ENCODE data around the gene ZBED1. TPM values are rescaled to one million over a fixed set of nuclear protein-coding genes. Genes with fewer than 3 reads are reported as not detected.
"Not testable (repeated sequence)": the region's sequence is repeated elsewhere in the genome, so short reads cannot be mapped to it uniquely, and the experiment has no call there.

The ZBED1 gene
- total and polyA plus RNA-seq, 5 donors = 25.6 to 61.6 (median 33.1) TPM

DNA sequence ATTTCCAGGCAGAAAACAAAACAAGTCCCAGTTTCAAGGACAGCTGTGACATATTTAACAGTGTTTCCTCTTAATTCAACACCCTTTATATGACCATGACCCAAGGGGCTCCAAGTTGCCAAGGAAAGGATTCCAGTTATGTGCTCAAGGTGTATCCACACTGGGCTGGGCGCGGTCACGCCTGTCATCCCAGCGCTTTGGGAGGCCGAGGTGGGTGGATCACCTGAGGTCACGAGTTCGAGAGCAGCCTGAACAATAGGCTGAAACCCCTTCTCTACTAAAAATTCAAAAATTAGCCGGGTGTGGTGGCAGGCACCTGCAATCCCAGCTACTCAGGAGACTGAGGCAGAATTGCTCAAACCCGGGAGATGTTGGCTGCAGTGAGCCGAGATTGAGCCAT, 29.6 kb downstream of the ZBED1 start:
- H3K4me1 ChIP-seq (ENCODE audit: control insufficient read depth, insufficient read depth, low read length); H3K9me3 ChIP-seq (ENCODE audit: control insufficient read depth, low read length); H3K27ac ChIP-seq (ENCODE audit: low read length); intact Hi-C loops (cut with DNase I); H3K4me3 ChIP-seq (ENCODE audit: low read length); ATAC-seq; H3K27me3 ChIP-seq (ENCODE audit: control insufficient read depth, insufficient read depth): not testable (repeated sequence)
- DNase-seq = peak in 1 of 3 donors; percentile 30
- 97% methylated on average over 10 of the region's 10 CpGs for WGBS

DNA sequence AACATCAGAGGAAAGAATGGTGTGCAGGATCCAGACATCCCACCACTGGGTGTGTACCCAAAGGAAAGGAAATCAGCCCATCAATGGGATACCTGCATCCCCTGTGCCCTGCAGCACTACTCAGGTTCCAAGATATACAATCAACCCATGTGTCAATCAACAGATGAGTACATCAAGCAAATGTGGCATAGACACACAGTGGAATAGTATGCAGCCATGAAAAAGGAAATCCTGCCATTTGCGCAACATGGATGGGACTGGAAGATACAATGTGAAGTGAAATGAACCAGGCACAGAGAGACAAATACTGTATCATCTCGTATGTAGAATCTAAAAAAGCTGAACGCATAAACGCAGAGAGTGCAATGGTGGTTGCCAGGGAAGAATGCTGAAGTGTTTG, 30.9 kb downstream of the ZBED1 start:
- ATAC-seq; H3K9me3 ChIP-seq (ENCODE audit: control insufficient read depth, low read length); intact Hi-C loops (cut with DNase I); H3K27me3 ChIP-seq (ENCODE audit: control insufficient read depth, insufficient read depth); H3K4me3 ChIP-seq (ENCODE audit: low read length); H3K27ac ChIP-seq (ENCODE audit: low read length); DNase-seq; H3K4me1 ChIP-seq (ENCODE audit: control insufficient read depth, insufficient read depth, low read length): not testable (repeated sequence)
- WGBS = 84% methylated on average over 4 of the region's 4 CpGs

GRCh38 chrX:2469196-2469685, 31.5 kb downstream of the ZBED1 start:
- Histone ChIP-seq H3K4me3 (ENCODE audit: low read length) (no peak overlapping the region), H3K27me3 (ENCODE audit: control insufficient read depth, insufficient read depth) (no peaks in the 10 kb centered on the region), H3K4me1 (ENCODE audit: control insufficient read depth, insufficient read depth, low read length) (no peaks in the 10 kb centered on the region), H3K27ac (ENCODE audit: low read length) (no peak overlapping the region), H3K9me3 (ENCODE audit: control insufficient read depth, low read length) (no peaks in the 10 kb centered on the region)
- ATAC-seq = no peak
- DNase-seq = no peak
- 94% methylated on average over 22 of the region's 22 CpGs for WGBS
- intact Hi-C loops (cut with DNase I) = no loop called here

- intact Hi-C loops (cut with DNase I) = no loop called here
- whole genome bisulfite sequencing = 88% methylated on average over 32 of the region's 32 CpGs
- Histone ChIP-seq H3K27me3 (ENCODE audit: control insufficient read depth, insufficient read depth) (no peaks in the 10 kb centered on the region), H3K4me3 (ENCODE audit: low read length) (no peak overlapping the region), H3K9me3 (ENCODE audit: control insufficient read depth, low read length) (no peaks in the 10 kb centered on the region), H3K27ac (ENCODE audit: low read length) (no peak overlapping the region), H3K4me1 (ENCODE audit: control insufficient read depth, insufficient read depth, low read length) (no peaks in the 10 kb centered on the region)
- DNase-seq (peak in 1 of 3 donors; percentile 20), ATAC-seq (no peak)
Observed at GRCh38 chrX:2468261-2469195, 32.2 kb downstream of the ZBED1 start.

DNA sequence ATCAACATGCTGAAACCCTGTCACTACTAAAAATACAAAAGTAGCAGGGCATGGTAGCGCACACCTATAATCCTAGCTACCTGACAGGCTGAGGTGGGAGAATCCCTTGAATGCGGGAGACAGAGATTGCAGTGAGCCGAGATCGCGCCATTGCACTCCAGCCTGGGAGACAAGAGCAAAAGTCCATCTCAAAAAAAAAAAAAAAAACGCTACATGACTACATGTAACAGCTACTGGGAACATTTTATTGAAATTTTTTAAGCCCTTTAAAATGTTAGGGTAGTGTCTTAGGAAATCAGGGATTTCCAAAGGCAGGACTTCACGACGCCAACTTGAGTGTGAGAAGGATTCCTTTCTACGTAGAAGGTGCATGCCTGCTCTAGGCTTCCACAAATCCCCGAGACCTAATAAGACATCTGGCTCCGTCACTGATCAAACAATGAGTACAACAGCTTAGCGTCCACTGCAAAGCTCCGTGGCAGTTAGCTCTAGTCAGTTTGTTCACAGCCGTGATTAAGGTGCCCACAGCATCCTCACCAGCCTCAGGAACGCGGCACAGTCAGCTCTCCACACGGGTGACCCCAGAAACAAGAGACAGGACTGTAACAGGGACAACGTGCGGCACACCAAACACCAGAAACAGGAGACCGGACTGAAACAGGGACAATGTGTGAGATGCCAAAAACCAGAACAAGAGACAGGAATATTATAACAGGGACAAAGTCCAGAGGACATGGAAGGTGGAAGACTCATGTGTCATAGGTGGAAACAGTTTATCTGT, 33.7 kb downstream of the ZBED1 start:
- DNase-seq = no peak
- WGBS = 86% methylated on average over 20 of the region's 20 CpGs
- intact Hi-C loops (cut with DNase I) = no loop called here
- ATAC-seq = no peak
- H3K4me3 ChIP-seq (ENCODE audit: low read length) = no peak overlapping the region
- H3K27ac ChIP-seq (ENCODE audit: low read length) = no peak overlapping the region
- H3K27me3 ChIP-seq (ENCODE audit: control insufficient read depth, insufficient read depth) = no peaks in the 10 kb centered on the region
- H3K4me1 ChIP-seq (ENCODE audit: control insufficient read depth, insufficient read depth, low read length) = no peaks in the 10 kb centered on the region
- no peaks in the 10 kb centered on the region for H3K9me3 ChIP-seq (ENCODE audit: control insufficient read depth, low read length)

GRCh38 chrX:2464677-2465166, 36.1 kb downstream of the ZBED1 start:
- intact Hi-C loops (cut with DNase I) = no loop called here
- Histone ChIP-seq H3K4me1 (ENCODE audit: control insufficient read depth, insufficient read depth, low read length) (no peaks in the 10 kb centered on the region), H3K4me3 (ENCODE audit: low read length) (no peak overlapping the region), H3K27me3 (ENCODE audit: control insufficient read depth, insufficient read depth) (no peaks in the 10 kb centered on the region), H3K9me3 (ENCODE audit: control insufficient read depth, low read length) (no peaks in the 10 kb centered on the region), H3K27ac (ENCODE audit: low read length) (no peak overlapping the region)
- no peak for ATAC-seq
- DNase-seq = peak in 1 of 3 donors; percentile 8
- WGBS = 87% methylated on average over 15 of the region's 15 CpGs

GRCh38 chrX:2463973-2464676, 36.7 kb downstream of the ZBED1 start:
- DNase-seq (no peak), ATAC-seq (peak in 1 of 2 donors; percentile 49)
- Histone ChIP-seq H3K27me3 (ENCODE audit: control insufficient read depth, insufficient read depth) (no peaks in the 10 kb centered on the region), H3K27ac (ENCODE audit: low read length) (no peak overlapping the region), H3K4me1 (ENCODE audit: control insufficient read depth, insufficient read depth, low read length) (no peaks in the 10 kb centered on the region), H3K9me3 (ENCODE audit: control insufficient read depth, low read length) (no peaks in the 10 kb centered on the region), H3K4me3 (ENCODE audit: low read length) (no peak overlapping the region)
- intact Hi-C loops (cut with DNase I) = no loop called here
- 87% methylated on average over 31 of the region's 31 CpGs for WGBS

DNA sequence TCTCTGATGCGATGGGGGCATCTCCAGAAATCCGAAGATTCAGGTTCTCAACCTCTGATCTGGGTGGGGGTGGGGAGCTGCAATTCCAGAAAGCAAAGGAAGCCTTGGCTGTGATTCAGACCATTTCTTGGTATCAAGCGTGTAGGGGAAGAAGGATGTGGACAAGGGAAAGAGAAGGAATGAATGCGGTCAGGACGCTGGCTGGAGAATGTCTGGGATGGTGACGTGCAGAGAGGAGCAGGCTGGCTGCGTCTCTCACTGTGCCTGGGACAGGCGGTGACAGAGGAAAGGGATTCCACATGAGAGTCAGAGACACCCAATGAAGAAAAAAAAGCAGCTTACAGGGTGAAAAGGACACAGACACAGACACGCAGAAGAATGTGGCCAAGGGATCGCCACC, 37.3 kb downstream of the ZBED1 start:
- H3K27ac ChIP-seq (ENCODE audit: low read length); intact Hi-C loops (cut with DNase I); DNase-seq; H3K27me3 ChIP-seq (ENCODE audit: control insufficient read depth, insufficient read depth); H3K4me3 ChIP-seq (ENCODE audit: low read length); H3K9me3 ChIP-seq (ENCODE audit: control insufficient read depth, low read length); ATAC-seq; H3K4me1 ChIP-seq (ENCODE audit: control insufficient read depth, insufficient read depth, low read length): not testable (repeated sequence)
- 50% methylated on average over 10 of the region's 10 CpGs for WGBS

DNA sequence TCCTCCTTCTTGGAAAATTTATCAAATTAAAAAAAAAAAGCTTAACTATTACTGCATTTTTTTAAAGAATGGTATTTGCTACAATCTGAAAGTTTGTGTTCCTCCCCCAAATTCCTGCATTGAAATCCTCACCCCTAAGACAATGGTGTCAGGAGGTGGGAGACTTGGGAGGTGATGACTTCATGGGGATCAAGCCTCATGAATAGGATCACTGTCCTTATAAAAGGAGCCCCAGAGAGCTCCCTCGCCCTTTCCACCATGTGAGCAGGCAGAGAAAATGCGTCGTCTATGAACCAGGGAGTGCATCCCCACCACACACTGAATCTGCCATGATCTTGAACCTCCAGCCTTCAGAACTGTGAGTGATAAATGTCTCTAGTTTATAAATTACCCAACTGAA, 38.0 kb downstream of the ZBED1 start:
- ATAC-seq (no peak), DNase-seq (no peak)
- Histone ChIP-seq H3K27ac (ENCODE audit: low read length) (no peak overlapping the region), H3K27me3 (ENCODE audit: control insufficient read depth, insufficient read depth) (no peaks in the 10 kb centered on the region), H3K4me1 (ENCODE audit: control insufficient read depth, insufficient read depth, low read length) (no peaks in the 10 kb centered on the region), H3K4me3 (ENCODE audit: low read length) (no peak overlapping the region), H3K9me3 (ENCODE audit: control insufficient read depth, low read length) (no peaks in the 10 kb centered on the region)
- WGBS = 75% methylated on average over 3 of the region's 3 CpGs
- intact Hi-C loops (cut with DNase I) = no loop called here

GRCh38 chrX:2462074-2462473, 38.7 kb downstream of the ZBED1 start:
- DNase-seq (no peak), ATAC-seq (no peak)
- 44% methylated on average over 5 of the region's 5 CpGs for WGBS
- Histone ChIP-seq H3K27ac (ENCODE audit: low read length) (no peak overlapping the region), H3K4me3 (ENCODE audit: low read length) (no peak overlapping the region), H3K9me3 (ENCODE audit: control insufficient read depth, low read length) (no peaks in the 10 kb centered on the region), H3K4me1 (ENCODE audit: control insufficient read depth, insufficient read depth, low read length) (no peaks in the 10 kb centered on the region), H3K27me3 (ENCODE audit: control insufficient read depth, insufficient read depth) (no peaks in the 10 kb centered on the region)
- intact Hi-C loops (cut with DNase I) = no loop called here
